Neuronal stem cell (in vitro differentiated cells): ENCODE measurements around the gene GTPBP4.

Experiments used
- DNase-seq: peaks from one replicate; pipeline ENCODE4 v3.0.0-alpha.2; 2013; ENCODE audit warnings: low spot score
- H2AFZ ChIP-seq: one replicate; pipeline ENCODE4 v1.6.1; 2013; ENCODE audit warnings: mild to moderate bottlenecking, low read length, inconsistent platforms
- H2AK5ac ChIP-seq: 2 replicates; pipeline ENCODE4 v1.6.1; 2013; ENCODE audit warnings: low read depth, mild to moderate bottlenecking, inconsistent platforms, low read length, moderate library complexity, mixed read lengths
- H2BK120ac ChIP-seq: 2 replicates; pipeline ENCODE4 v1.6.1; 2013; ENCODE audit warnings: low read depth, mild to moderate bottlenecking, inconsistent platforms, low read length, moderate library complexity, mixed read lengths
- H2BK12ac ChIP-seq: one replicate; pipeline ENCODE4 v1.6.1; 2013; ENCODE audit warnings: low read length, inconsistent platforms
- H2BK15ac ChIP-seq: 2 replicates; pipeline ENCODE4 v1.6.1; 2013; ENCODE audit warnings: mild to moderate bottlenecking, low read length, inconsistent platforms, mixed read lengths
- H2BK5ac ChIP-seq: one replicate; pipeline ENCODE4 v1.6.1; 2013; ENCODE audit warnings: inconsistent platforms, mild to moderate bottlenecking, low read length, moderate library complexity
- H3K14ac ChIP-seq: one replicate; pipeline ENCODE4 v1.6.1; 2013; ENCODE audit warnings: low read length, inconsistent platforms
- H3K18ac ChIP-seq: 2 replicates; pipeline ENCODE4 v1.6.1; 2013; ENCODE audit warnings: low read length, inconsistent platforms
- H3K23ac ChIP-seq: 2 replicates; pipeline ENCODE4 v1.6.1; 2013; ENCODE audit warnings: low read depth, mild to moderate bottlenecking, mixed read lengths, low read length, inconsistent platforms; ENCODE audit not compliant: poor library complexity
- H3K27ac ChIP-seq: replicated peaks from 3 replicates; pipeline ENCODE4 v1.5.1; 2013; ENCODE audit warnings: low read length, inconsistent platforms
- H3K27me3 ChIP-seq, 3 experiments: 2 replicates each; pipeline ENCODE4 v1.6.1; 2013; ENCODE audit warnings: low read length in 3 of 3, mild to moderate bottlenecking in 2 of 3, inconsistent platforms in 1 of 3, low read depth in 1 of 3, mixed read lengths in 1 of 3, moderate library complexity in 1 of 3; ENCODE audit not compliant: control insufficient read depth in 3 of 3, insufficient read depth in 3 of 3
- H3K36me3 ChIP-seq, 2 donors: replicated peaks in 1 of 2; 2 replicates each; pipeline ENCODE4 v1.6.1; 2013; ENCODE audit warnings: low read length in 2 of 2; ENCODE audit not compliant: control insufficient read depth in 2 of 2, insufficient read depth in 2 of 2
- H3K4ac ChIP-seq: 2 replicates; pipeline ENCODE4 v1.6.1; 2013; ENCODE audit warnings: inconsistent platforms, mild to moderate bottlenecking, low read length, moderate library complexity
- H3K4me1 ChIP-seq, 2 donors: 1 replicate in 1 of 2; 2 replicates in 1 of 2; pipeline ENCODE4 v1.6.1; 2013; ENCODE audit warnings: low read length in 2 of 2, low read depth in 1 of 2; ENCODE audit not compliant: control insufficient read depth in 2 of 2, insufficient read depth in 1 of 2
- H3K4me2 ChIP-seq: one replicate; pipeline ENCODE4 v1.6.1; 2013; ENCODE audit warnings: mild to moderate bottlenecking, low read length, inconsistent platforms; ENCODE audit not compliant: insufficient read depth, poor library complexity, severe bottlenecking
- H3K4me3 ChIP-seq, 2 donors: 2 replicates each; pipeline ENCODE4 v1.5.1; 2013; ENCODE audit warnings: low read length in 2 of 2, mild to moderate bottlenecking in 2 of 2, inconsistent platforms in 1 of 2, moderate library complexity in 1 of 2
- H3K79me1 ChIP-seq: one replicate; pipeline ENCODE4 v1.6.1; 2013; ENCODE audit warnings: low read depth, mild to moderate bottlenecking, inconsistent platforms, low read length, moderate library complexity
- H3K9ac ChIP-seq: one replicate; pipeline ENCODE4 v1.6.1; 2013; ENCODE audit warnings: mild to moderate bottlenecking, low read depth, low read length, inconsistent platforms; ENCODE audit not compliant: poor library complexity
- H3K9me3 ChIP-seq, 2 donors: replicated peaks in 1 of 2; 2 replicates each; pipeline versions ENCODE3 to v1.6.1; 2013; ENCODE audit warnings: low read length in 2 of 2, mild to moderate bottlenecking in 2 of 2, inconsistent platforms in 1 of 2, low read depth in 1 of 2, mixed read lengths in 1 of 2, moderate library complexity in 1 of 2; ENCODE audit not compliant: control insufficient read depth in 2 of 2, insufficient read depth in 1 of 2
- H4K8ac ChIP-seq: one replicate; pipeline ENCODE4 v1.6.1; 2013; ENCODE audit warnings: low read depth, mild to moderate bottlenecking, inconsistent platforms, low read length, moderate library complexity
- H4K91ac ChIP-seq: one replicate; pipeline ENCODE4 v1.6.1; 2013; ENCODE audit warnings: low read length, low read depth, mild to moderate bottlenecking, inconsistent platforms; ENCODE audit not compliant: poor library complexity
- WGBS, 2 donors: extraction: QIAGEN DNeasy Blood & Tissue Kit; methylation state at CpG; one replicate each; pipeline ENCODE4 v1.1.7; 2013; ENCODE audit warnings: missing lambda C conversion rate in 2 of 2, mixed read lengths in 1 of 2; ENCODE audit not compliant: insufficient read length in 2 of 2, insufficient replicate concordance in 1 of 2; ENCODE audit errors: extremely low coverage in 2 of 2; 5-methylcytosine and 5-hydroxymethylcytosine counted together

Gene GTPBP4

DNA sequence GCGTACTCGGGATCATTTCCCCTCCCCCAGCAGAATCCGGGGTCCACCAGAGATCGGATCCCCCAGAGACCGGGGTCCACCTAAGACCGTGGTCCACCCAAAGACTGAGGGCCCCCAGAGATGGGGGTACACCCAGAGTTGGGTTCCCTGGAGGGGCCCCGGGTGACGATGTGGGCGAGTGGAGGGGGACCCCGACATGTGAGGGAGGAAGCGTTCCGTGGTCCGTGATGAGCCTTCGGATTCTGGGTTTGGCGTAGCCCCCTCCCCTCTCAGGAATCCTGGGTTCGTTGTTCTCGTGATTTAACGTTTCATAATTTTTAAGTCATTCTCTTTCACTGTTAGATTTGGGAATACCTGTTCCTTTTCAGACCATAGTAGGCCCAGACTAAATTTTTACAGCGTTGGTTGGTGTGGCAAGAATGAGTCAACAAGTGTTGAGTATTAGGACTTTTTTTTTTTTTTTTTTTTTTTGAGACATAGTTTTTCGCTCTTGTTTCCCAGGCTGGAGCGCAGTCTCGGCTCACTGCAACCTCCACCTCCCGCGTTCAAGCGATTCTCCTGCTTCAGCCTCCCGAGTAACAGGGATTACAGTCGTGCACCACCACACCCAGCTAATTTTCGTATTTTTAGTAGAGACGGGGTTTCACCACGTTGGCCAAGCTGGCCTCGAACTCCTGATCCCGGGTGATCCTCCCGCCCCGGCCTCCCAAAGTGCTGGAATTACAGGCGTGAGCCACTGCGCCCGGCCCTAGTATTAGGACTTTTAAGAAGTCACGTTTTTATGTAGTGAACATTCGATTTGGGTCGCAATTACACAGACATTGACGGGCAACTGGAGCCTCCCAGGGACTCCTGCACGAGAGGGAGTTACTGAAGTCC, 672 bp downstream of the GTPBP4 start:
- Histone ChIP-seq H2AK5ac (no peak overlapping the region), H2BK15ac (peak overlapping the region; percentile 18), H3K4ac (no peak overlapping the region), H3K14ac (no peak overlapping the region), H3K4me2 (peak overlapping the region; percentile 51), H3K23ac (peak overlapping the region; percentile 86), H2BK120ac (no peak overlapping the region), H2BK5ac (no peak overlapping the region), H3K9me3 (no peaks in the 10 kb centered on the region), H4K8ac (no peak overlapping the region), H2AFZ (peak overlapping the region; percentile 88), H3K79me1 (peaks cover 5% of the 10 kb centered on the region), H2BK12ac (no peak overlapping the region), H3K27me3 (no peaks in the 10 kb centered on the region), H3K4me3 (peak overlapping the region; percentile 92 to 99), H3K36me3 (peaks cover 8 to 38% of the 10 kb centered on the region in 2 donors), H3K9ac (peak overlapping the region; percentile 92), H3K18ac (peak overlapping the region; percentile 89), H3K27ac (no peak overlapping the region), H4K91ac (no peak overlapping the region), H3K4me1 (peaks cover 7 to 12% of the 10 kb centered on the region in 2 donors)
- WGBS, 2 donors: no CpG with 5 or more reads among the region's 42 CpGs
- peak; percentile 11 for DNase-seq

DNA sequence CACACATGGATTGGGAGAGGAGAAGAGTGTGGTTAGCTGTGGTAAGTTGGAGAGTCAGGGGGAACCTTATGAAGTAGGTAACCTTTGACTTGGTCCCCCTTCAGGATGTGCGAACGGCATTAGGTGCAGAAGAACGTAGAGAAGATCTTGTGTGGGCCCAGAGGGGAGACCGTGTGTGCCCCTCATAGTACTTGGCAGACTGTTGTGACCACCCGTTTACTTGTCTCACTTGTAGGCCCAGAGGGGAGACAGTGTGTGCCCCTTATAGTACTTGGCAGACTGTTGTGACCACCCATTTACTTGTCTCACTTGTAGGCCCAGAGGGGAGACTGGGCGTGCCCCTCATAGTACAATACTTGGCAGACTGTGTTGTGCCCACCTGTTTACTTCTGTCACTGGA, 2.6 kb downstream of the GTPBP4 start:
- Histone ChIP-seq H3K27me3 (no peaks in the 10 kb centered on the region), H3K23ac (no peak overlapping the region), H2AFZ (no peak overlapping the region), H2AK5ac (no peak overlapping the region), H4K91ac (no peak overlapping the region), H3K9me3 (no peaks in the 10 kb centered on the region), H2BK120ac (no peak overlapping the region), H3K4me3 (no peak overlapping the region), H2BK12ac (no peak overlapping the region), H3K14ac (no peak overlapping the region), H2BK15ac (no peak overlapping the region), H3K4me2 (no peak overlapping the region), H4K8ac (no peak overlapping the region), H2BK5ac (no peak overlapping the region), H3K27ac (no peak overlapping the region), H3K9ac (no peak overlapping the region), H3K36me3 (peaks cover 14 to 54% of the 10 kb centered on the region in 2 donors), H3K4me1 (peaks cover 7 to 12% of the 10 kb centered on the region in 2 donors), H3K79me1 (peaks cover 8% of the 10 kb centered on the region), H3K18ac (no peak overlapping the region), H3K4ac (no peak overlapping the region)
- no peak for DNase-seq
- no CpG with 5 or more reads among the region's 6 CpGs for WGBS, 2 donors

DNA sequence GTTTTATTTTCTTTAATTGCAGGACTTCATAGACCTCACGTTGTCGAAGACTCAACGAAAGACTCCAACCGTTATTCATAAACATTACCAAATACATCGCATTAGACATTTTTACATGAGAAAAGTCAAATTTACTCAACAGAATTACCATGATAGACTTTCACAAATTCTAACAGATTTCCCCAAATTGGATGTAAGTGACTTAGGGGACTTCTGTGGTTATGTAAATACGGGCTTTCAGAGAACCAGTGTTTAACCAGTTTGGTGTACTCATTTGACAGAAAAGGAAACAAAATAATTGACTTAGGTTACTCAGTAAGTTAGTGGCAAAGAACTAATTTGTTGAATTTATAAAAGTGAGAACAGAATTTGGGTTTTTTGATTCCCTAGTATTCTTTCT, 4.2 kb downstream of the GTPBP4 start:
- Histone ChIP-seq H2BK120ac (no peak overlapping the region), H3K9ac (no peak overlapping the region), H3K4ac (no peak overlapping the region), H2BK15ac (no peak overlapping the region), H3K79me1 (peaks cover 8% of the 10 kb centered on the region), H2BK12ac (no peak overlapping the region), H3K14ac (no peak overlapping the region), H2BK5ac (no peak overlapping the region), H4K91ac (no peak overlapping the region), H3K27me3 (no peaks in the 10 kb centered on the region), H4K8ac (no peak overlapping the region), H3K36me3 (peaks cover 24 to 71% of the 10 kb centered on the region in 2 donors), H3K27ac (no peak overlapping the region), H3K4me3 (no peak overlapping the region), H3K4me2 (no peak overlapping the region), H2AFZ (no peak overlapping the region), H3K9me3 (no peaks in the 10 kb centered on the region), H2AK5ac (no peak overlapping the region), H3K4me1 (peaks cover 4 to 7% of the 10 kb centered on the region in 2 donors), H3K18ac (no peak overlapping the region), H3K23ac (no peak overlapping the region)
- WGBS, 2 donors: 100% methylated on average over 2 of the region's 6 CpGs; no CpG with 5 or more reads in 1 of the 2 donors
- no peak for DNase-seq

DNA sequence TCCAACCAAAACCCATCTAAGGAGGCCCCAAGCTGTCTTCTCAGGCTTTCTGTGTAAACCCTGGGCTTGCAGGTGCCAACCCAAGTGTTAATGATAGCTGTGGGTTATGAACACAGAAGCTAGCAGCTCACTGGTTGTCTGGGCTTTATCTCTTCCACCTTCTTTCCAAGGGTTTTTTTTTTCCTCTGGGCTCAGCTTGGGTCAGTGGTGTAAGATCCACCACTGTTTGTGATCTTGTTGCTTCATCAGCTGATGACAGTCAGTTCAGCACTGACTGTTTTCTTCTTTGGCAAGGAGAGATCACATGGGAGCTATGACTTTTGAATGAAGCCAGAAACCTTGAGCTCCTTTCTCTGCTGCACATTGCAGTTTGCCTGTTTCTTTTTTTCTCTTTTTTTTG, 4.6 kb downstream of the GTPBP4 start:
- Histone ChIP-seq H3K4me1 (peaks cover 4 to 7% of the 10 kb centered on the region in 2 donors), H3K27me3 (no peaks in the 10 kb centered on the region), H2BK120ac (no peak overlapping the region), H3K4me2 (no peak overlapping the region), H3K79me1 (peaks cover 8% of the 10 kb centered on the region), H2BK15ac (no peak overlapping the region), H3K36me3 (peaks cover 28 to 75% of the 10 kb centered on the region in 2 donors), H3K23ac (no peak overlapping the region), H3K18ac (no peak overlapping the region), H3K14ac (no peak overlapping the region), H2BK12ac (no peak overlapping the region), H3K9me3 (no peaks in the 10 kb centered on the region), H2AK5ac (no peak overlapping the region), H3K4ac (no peak overlapping the region), H2AFZ (no peak overlapping the region), H4K91ac (no peak overlapping the region), H4K8ac (no peak overlapping the region), H3K4me3 (no peak overlapping the region), H3K9ac (no peak overlapping the region), H2BK5ac (no peak overlapping the region), H3K27ac (no peak overlapping the region)
- no peak for DNase-seq
